RWPE2 (cell line): Measurements from ENCODE around the gene PRORP.
"Not testable (repeated sequence)": the region's sequence is repeated elsewhere in the genome, so short reads cannot be mapped to it uniquely, and the experiment has no call there.

Experiments
- ATAC-seq: fragments of 200-7000 bp; cut with Tn5 transposase; 3 replicates; pipeline ENCODE4 v1.9.1; 2021; ENCODE audit warnings: low read depth
- DNase-seq: peaks from one replicate; pipeline ENCODE4 v3.0.0-alpha.2; 2020; ENCODE audit warnings: low spot score
- H3K27ac ChIP-seq: fragments of 450-650 bp; 2 replicates; pipeline ENCODE4 v1.5.1; 2017; ENCODE audit warnings: mild to moderate bottlenecking; ENCODE audit not compliant: poor library complexity, severe bottlenecking
- H3K27me3 ChIP-seq: fragments of 250-450 bp; sonication (Bioruptor Pico); 2 replicates; pipeline ENCODE4 v1.5.1; 2021; ENCODE audit warnings: mild to moderate bottlenecking, moderate library complexity; ENCODE audit not compliant: insufficient read depth, poor library complexity, severe bottlenecking
- H3K36me3 ChIP-seq: fragments of 250-450 bp; sonication (Bioruptor Pico); 2 replicates; pipeline ENCODE4 v1.5.1; 2020; ENCODE audit warnings: low read depth, mild to moderate bottlenecking, moderate library complexity
- H3K4me1 ChIP-seq: fragments of 250-450 bp; sonication (Bioruptor Pico); 2 replicates; pipeline ENCODE4 v1.5.1; 2021; ENCODE audit warnings: mild to moderate bottlenecking, moderate library complexity; ENCODE audit not compliant: insufficient read depth, poor library complexity, severe bottlenecking
- H3K4me3 ChIP-seq: fragments of 250-450 bp; sonication (Bioruptor Pico); 2 replicates; pipeline ENCODE4 v1.5.1; 2021; ENCODE audit warnings: mild to moderate bottlenecking, moderate library complexity; ENCODE audit not compliant: severe bottlenecking
- H3K9me3 ChIP-seq: fragments of 250-450 bp; sonication (Bioruptor Pico); 2 replicates; pipeline ENCODE4 v1.5.1; 2021; ENCODE audit warnings: mild to moderate bottlenecking, moderate library complexity; ENCODE audit not compliant: severe bottlenecking
- TF ChIP-seq, protein P1 (sequence below): fragments of 450-650 bp; IDR thresholded peaks from one replicate; pipeline ENCODE4 v1.5.1; 2017; ENCODE audit warnings: mild to moderate bottlenecking, moderate library complexity; ENCODE audit not compliant: poor library complexity, severe bottlenecking

The PRORP gene

GRCh38 chr14:35144029-35144428 lies 21.7 kb downstream of the PRORP start:
- peaks cover 6% of the 10 kb centered on the region for H3K4me1 ChIP-seq
- H3K27me3 ChIP-seq, result no peaks in the 10 kb centered on the region
- DNase-seq (no peak), ATAC-seq (no peak)
- H3K4me3 ChIP-seq, result no peak overlapping the region
- H3K36me3 ChIP-seq, result peaks cover 25% of the 10 kb centered on the region
- H3K9me3 ChIP-seq, result no peaks in the 10 kb centered on the region
- no peak overlapping the region for H3K27ac ChIP-seq
- TF ChIP-seq, protein P1, sequence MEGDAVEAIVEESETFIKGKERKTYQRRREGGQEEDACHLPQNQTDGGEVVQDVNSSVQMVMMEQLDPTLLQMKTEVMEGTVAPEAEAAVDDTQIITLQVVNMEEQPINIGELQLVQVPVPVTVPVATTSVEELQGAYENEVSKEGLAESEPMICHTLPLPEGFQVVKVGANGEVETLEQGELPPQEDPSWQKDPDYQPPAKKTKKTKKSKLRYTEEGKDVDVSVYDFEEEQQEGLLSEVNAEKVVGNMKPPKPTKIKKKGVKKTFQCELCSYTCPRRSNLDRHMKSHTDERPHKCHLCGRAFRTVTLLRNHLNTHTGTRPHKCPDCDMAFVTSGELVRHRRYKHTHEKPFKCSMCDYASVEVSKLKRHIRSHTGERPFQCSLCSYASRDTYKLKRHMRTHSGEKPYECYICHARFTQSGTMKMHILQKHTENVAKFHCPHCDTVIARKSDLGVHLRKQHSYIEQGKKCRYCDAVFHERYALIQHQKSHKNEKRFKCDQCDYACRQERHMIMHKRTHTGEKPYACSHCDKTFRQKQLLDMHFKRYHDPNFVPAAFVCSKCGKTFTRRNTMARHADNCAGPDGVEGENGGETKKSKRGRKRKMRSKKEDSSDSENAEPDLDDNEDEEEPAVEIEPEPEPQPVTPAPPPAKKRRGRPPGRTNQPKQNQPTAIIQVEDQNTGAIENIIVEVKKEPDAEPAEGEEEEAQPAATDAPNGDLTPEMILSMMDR, result no peak

GRCh38 chr14:35146711-35147149 lies 24.4 kb downstream of the PRORP start:
- Histone ChIP-seq H3K27ac (no peak overlapping the region), H3K27me3 (no peaks in the 10 kb centered on the region), H3K4me3 (no peak overlapping the region), H3K36me3 (peaks cover 12% of the 10 kb centered on the region), H3K4me1 (peaks cover 6% of the 10 kb centered on the region), H3K9me3 (no peaks in the 10 kb centered on the region)
- ATAC-seq (no peak), DNase-seq (no peak)
- TF ChIP-seq, protein P1, result no peak

DNA sequence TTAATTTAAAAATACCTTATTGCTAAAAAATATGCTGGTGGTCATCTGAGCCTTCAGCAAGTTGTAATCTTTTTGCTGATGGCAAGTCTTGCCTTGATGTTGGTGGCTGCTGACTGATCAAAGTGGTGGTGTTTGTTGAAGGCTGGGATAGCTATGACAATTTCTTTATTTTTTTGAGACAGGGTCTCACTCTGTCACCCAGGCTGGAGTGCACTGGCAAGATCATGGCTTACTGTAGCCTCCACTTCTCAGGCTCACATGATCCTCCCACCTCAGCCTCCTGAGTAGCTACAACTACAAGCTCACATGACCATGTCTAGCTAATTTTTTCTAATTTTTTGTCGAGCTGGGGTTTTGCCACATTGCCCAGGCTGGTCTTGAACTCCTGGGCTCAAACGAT lies 24.8 kb downstream of the PRORP start:
- Histone ChIP-seq H3K4me3 (no peak overlapping the region), H3K9me3 (no peaks in the 10 kb centered on the region), H3K27me3 (no peaks in the 10 kb centered on the region), H3K27ac (no peak overlapping the region), H3K36me3 (peaks cover 8% of the 10 kb centered on the region), H3K4me1 (peaks cover 6% of the 10 kb centered on the region)
- DNase-seq (no peak), ATAC-seq (no peak)
- TF ChIP-seq, protein P1, result no peak

- H3K27me3 ChIP-seq, result no peaks in the 10 kb centered on the region
- ATAC-seq (no peak), DNase-seq (no peak)
- no peak overlapping the region for H3K27ac ChIP-seq
- TF ChIP-seq, protein P1, result no peak
- H3K36me3 ChIP-seq, result peaks cover 7% of the 10 kb centered on the region
- no peak overlapping the region for H3K4me3 ChIP-seq
- peaks cover 6% of the 10 kb centered on the region for H3K4me1 ChIP-seq
- H3K9me3 ChIP-seq, result no peaks in the 10 kb centered on the region
Observed at GRCh38 chr14:35147711-35148110, 25.4 kb downstream of the PRORP start.

DNA sequence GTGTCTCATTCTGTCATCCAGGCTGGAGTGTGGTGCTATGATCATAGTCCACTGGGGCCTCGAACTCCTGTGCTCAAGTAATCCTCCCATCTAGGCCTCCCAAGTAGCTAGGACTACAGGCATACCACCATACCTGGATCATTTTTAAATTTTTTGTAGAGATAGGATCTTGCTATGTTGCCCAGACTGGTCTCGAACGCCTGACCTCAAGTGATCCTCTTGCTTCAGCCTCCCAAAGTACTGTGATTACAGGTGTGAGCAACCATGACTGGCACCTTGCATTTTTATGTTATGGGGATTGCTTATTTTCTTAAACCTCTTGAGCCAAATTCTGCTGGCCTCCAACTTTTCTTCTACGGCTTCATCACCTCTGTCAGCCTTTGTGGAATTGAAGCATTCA lies 26.9 kb downstream of the PRORP start:
- Histone ChIP-seq H3K27ac (no peak overlapping the region), H3K36me3 (peaks cover 7% of the 10 kb centered on the region)
- DNase-seq, result no peak

GRCh38 chr14:35152531-35152930 lies 30.2 kb downstream of the PRORP start:
- H3K4me3 ChIP-seq, H3K36me3 ChIP-seq, H3K27me3 ChIP-seq, H3K9me3 ChIP-seq, DNase-seq, H3K27ac ChIP-seq, H3K4me1 ChIP-seq, ATAC-seq: not testable (repeated sequence)

More for the DNA sequence above, 26.9 kb downstream of the PRORP start:
- no peaks in the 10 kb centered on the region for H3K9me3 ChIP-seq
- ATAC-seq, result no peak
- H3K4me1 ChIP-seq, result peaks cover 6% of the 10 kb centered on the region
- H3K27me3 ChIP-seq, result no peaks in the 10 kb centered on the region
- TF ChIP-seq, protein P1, result no peak
- no peak overlapping the region for H3K4me3 ChIP-seq
